K562 (cell line): ENCODE measurements around the gene ORMDL3. TPM values are rescaled to one million over a fixed set of nuclear protein-coding genes. Genes with fewer than 3 reads are reported as not detected.

Source experiments
- ETV6 ChIP-seq, 3 experiments: fragments of 150-350 bp in 1 of 3; sonication (generic) in 1 of 3; formaldehyde crosslinking in 1 of 3; IDR thresholded peaks; 2 replicates each; pipeline versions ENCODE4 v1.6.1 to v1.8.0; 2014 to 2022; ENCODE audit warnings: borderline replicate concordance in 2 of 3, low read depth in 2 of 3, antibody characterized with exemption in 1 of 3, low read length in 1 of 3, mild to moderate bottlenecking in 1 of 3, missing genetic modification reagents in 1 of 3
- FOXA3 ChIP-seq, 2 experiments: fragments of 450-650 bp in 1 of 2; sonication (generic) in 1 of 2; formaldehyde crosslinking; IDR thresholded peaks in 1 of 2; conservative IDR thresholded peaks in 1 of 2; 2 replicates each; pipeline versions ENCODE4 v1.4.0 to v1.8.0; 2020 to 2022; ENCODE audit warnings: mild to moderate bottlenecking in 2 of 2, missing genetic modification reagents in 1 of 2
- FOXK1 ChIP-seq: sonication (generic); formaldehyde crosslinking; IDR thresholded peaks from 2 replicates; pipeline ENCODE4 v1.8.0; 2022; ENCODE audit warnings: missing genetic modification reagents, mild to moderate bottlenecking, borderline replicate concordance
- MYNN ChIP-seq, 2 experiments: sonication (generic); formaldehyde crosslinking in 1 of 2; IDR thresholded peaks; 2 replicates each; pipeline versions ENCODE4 v1.5.0 to v1.6.1; 2016 to 2020; ENCODE audit warnings: antibody characterized with exemption in 1 of 2, missing genetic modification reagents in 1 of 2
- NFRKB ChIP-seq: fragments of 450-650 bp; IDR thresholded peaks from 2 replicates; pipeline ENCODE4 v1.6.1; 2016; ENCODE audit warnings: low read depth
- NFXL1 ChIP-seq: fragments of 450-650 bp; formaldehyde crosslinking; IDR thresholded peaks from 2 replicates; pipeline ENCODE4 v1.4.0; 2021; ENCODE audit warnings: mild to moderate bottlenecking
- SAFB2 ChIP-seq: fragments of 200-400 bp; formaldehyde crosslinking; IDR thresholded peaks from 2 replicates; pipeline ENCODE4 v1.6.1; 2018; ENCODE audit warnings: borderline replicate concordance, low read length, low read depth, moderate library complexity; ENCODE audit not compliant: severe bottlenecking
- SMAD2 ChIP-seq: fragments of 150-350 bp; IDR thresholded peaks from 2 replicates; pipeline ENCODE4 v1.6.1; 2014; ENCODE audit warnings: low read depth, mild to moderate bottlenecking, low read length
- SMARCE1 ChIP-seq: fragments of 450-650 bp; IDR thresholded peaks from 2 replicates; pipeline ENCODE4 v1.7.1; 2016; ENCODE audit warnings: mild to moderate bottlenecking
- YBX1 ChIP-seq: fragments of 450-650 bp; IDR thresholded peaks from 2 replicates; pipeline ENCODE4 v1.7.1; 2016; ENCODE audit warnings: mild to moderate bottlenecking
- ZNF232 ChIP-seq: sonication (generic); formaldehyde crosslinking; IDR thresholded peaks from 2 replicates; pipeline ENCODE4 v1.8.0; 2022; ENCODE audit warnings: mild to moderate bottlenecking, missing genetic modification reagents
- ZNF584 ChIP-seq: fragments of 200-800 bp; sonication (Bioruptor generic); IDR thresholded peaks from 2 replicates; pipeline ENCODE4 v1.6.1; 2016; ENCODE audit warnings: low read depth, mild to moderate bottlenecking, missing genetic modification characterization, missing compliant biosample characterization
- polyA plus RNA-seq, 8 experiments: library from polyadenylated mRNA; depleted of rRNA in 4 of 8; stranded (reverse) in 5 of 8; unstranded in 3 of 8; fragments of >200 nt; fragmentation: Nextera tagmentation in 2 of 8; fragmentation: Illumina TruSeq in 1 of 8; extraction: Ambion mirVana in 2 of 8; extraction: Trizol in 1 of 8; gene quantifications; 2 replicates each; pipeline versions ENCODE4 v1.2.1 to v1.2.3, GENCODE V29; 2011 to 2014; ENCODE audit warnings: inconsistent platforms in 1 of 8, missing spikeins in 1 of 8
- total RNA-seq, 7 experiments: library from RNA; depleted of rRNA in 6 of 7; stranded (reverse); fragments of >200 nt in 6 of 7; fragmentation: Illumina TruSeq in 2 of 7; extraction: Trizol in 2 of 7; gene quantifications; 2 replicates each; pipeline versions ENCODE4 v1.2.1 to v1.2.3, GENCODE V29; 2011 to 2021; ENCODE audit warnings: low replicate concordance in 1 of 7
- TF ChIP-seq, protein P1 (sequence below), 2 experiments: fragments of 200-800 bp in 1 of 2; sonication (Bioruptor generic) in 1 of 2; sonication (generic) in 1 of 2; formaldehyde crosslinking in 1 of 2; IDR thresholded peaks in 1 of 2; conservative IDR thresholded peaks in 1 of 2; 2 replicates each; pipeline versions ENCODE4 v1.5.0 to v1.6.1; 2016 to 2020; ENCODE audit warnings: missing compliant biosample characterization in 1 of 2, missing genetic modification characterization in 1 of 2, missing genetic modification reagents in 1 of 2
- TF ChIP-seq, protein P2 (sequence below): sonication (generic); formaldehyde crosslinking; IDR thresholded peaks from 2 replicates; pipeline ENCODE4 v1.9.0; 2022; ENCODE audit warnings: mild to moderate bottlenecking, missing genetic modification reagents
- TF ChIP-seq, protein P3 (sequence below): fragments of 250-450 bp; sonication (Bioruptor Pico); IDR thresholded peaks from 2 replicates; pipeline ENCODE4 v1.5.0; 2020; ENCODE audit warnings: mild to moderate bottlenecking, borderline replicate concordance
- TF ChIP-seq, protein P4 (sequence below): sonication (generic); formaldehyde crosslinking; IDR thresholded peaks from 2 replicates; pipeline ENCODE4 v1.8.1; 2022; ENCODE audit warnings: missing genetic modification reagents
- TF ChIP-seq, protein P5 (sequence below): IDR thresholded peaks from 3 replicates; pipeline ENCODE4 v1.6.1; 2011; ENCODE audit warnings: borderline replicate concordance, mild to moderate bottlenecking; ENCODE audit not compliant: insufficient read length, insufficient read depth
- TF ChIP-seq, protein P6 (sequence below), 2 experiments: fragments of 450-650 bp; IDR thresholded peaks; 2 replicates each; pipeline ENCODE4 v1.6.1; 2016

Gene ORMDL3
- total and polyA plus RNA-seq, 9 of the 15 experiments (the other 6 are each of a cell fraction or from before 2014, with no cell fraction given): 2.7 to 57.4 (median 27.1) TPM

DNA sequence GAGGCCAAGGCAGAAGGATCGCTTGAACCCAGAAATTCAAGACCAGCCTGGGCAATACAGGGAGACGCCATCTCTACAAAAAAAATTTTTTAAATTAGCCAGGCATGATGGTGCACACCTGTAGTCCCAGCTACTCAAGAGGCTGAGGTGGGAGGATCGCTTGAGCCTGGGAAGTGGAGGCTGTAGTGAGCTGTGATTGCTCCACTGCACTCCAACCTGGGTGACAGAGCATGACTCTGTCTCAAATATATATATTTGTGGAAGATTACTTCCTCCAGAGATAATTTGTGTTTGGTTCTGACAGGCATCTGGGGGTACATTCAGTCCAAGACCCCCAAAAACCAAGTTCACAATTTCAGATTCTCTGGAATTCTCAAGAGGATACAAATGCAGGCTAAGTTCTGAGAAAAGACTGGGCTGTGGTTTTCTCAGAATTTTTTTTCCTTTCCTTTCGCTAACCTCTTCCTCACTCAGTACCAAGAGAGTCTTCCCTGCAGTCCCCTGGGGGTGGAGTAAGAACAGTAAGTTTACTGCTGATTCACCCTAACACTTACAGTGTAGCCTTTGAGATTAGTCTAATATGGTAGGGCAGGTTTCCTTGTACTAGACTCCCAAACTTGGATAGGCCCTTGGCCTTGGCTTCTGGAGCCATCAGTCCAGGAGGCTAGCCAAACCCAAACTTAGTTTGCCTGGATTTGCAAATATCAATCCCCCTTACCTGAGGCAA lies 24.1 kb downstream of the ORMDL3 start (continued):
- TF ChIP-seq, protein P1, sequence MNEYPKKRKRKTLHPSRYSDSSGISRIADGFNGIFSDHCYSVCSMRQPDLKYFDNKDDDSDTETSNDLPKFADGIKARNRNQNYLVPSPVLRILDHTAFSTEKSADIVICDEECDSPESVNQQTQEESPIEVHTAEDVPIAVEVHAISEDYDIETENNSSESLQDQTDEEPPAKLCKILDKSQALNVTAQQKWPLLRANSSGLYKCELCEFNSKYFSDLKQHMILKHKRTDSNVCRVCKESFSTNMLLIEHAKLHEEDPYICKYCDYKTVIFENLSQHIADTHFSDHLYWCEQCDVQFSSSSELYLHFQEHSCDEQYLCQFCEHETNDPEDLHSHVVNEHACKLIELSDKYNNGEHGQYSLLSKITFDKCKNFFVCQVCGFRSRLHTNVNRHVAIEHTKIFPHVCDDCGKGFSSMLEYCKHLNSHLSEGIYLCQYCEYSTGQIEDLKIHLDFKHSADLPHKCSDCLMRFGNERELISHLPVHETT (CRISPR knock-in tag; conservative IDR thresholded peaks at IDR 0.05 in 1 of 2, IDR thresholded peaks at IDR 0.05 in 1 of 2): no peak
- TF ChIP-seq ETV6 (IDR thresholded peaks at IDR 0.05; ENCODE audit: borderline replicate concordance in 1 of 2, low read depth in 2 of 2, low read length in 1 of 2): no peak
- TF ChIP-seq ETV6 (CRISPR knock-in tag; IDR thresholded peaks at IDR 0.05; ENCODE audit: borderline replicate concordance): no peak
- TF ChIP-seq SMARCE1: 0 out of 2 replicates have a peak, but pooled peaks have one; percentile 28
- TF ChIP-seq YBX1: no peak
- TF ChIP-seq SMAD2: no peak
- no peak for TF ChIP-seq ZNF232 (CRISPR knock-in tag)
- TF ChIP-seq, protein P2, sequence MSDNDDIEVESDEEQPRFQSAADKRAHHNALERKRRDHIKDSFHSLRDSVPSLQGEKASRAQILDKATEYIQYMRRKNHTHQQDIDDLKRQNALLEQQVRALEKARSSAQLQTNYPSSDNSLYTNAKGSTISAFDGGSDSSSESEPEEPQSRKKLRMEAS: no peak
- TF ChIP-seq FOXA3 (CRISPR knock-in tag; conservative IDR thresholded peaks at IDR 0.05 in 1 of 2, IDR thresholded peaks at IDR 0.05 in 1 of 2): no peak
- no peak for TF ChIP-seq ZNF584
- TF ChIP-seq, protein P3, sequence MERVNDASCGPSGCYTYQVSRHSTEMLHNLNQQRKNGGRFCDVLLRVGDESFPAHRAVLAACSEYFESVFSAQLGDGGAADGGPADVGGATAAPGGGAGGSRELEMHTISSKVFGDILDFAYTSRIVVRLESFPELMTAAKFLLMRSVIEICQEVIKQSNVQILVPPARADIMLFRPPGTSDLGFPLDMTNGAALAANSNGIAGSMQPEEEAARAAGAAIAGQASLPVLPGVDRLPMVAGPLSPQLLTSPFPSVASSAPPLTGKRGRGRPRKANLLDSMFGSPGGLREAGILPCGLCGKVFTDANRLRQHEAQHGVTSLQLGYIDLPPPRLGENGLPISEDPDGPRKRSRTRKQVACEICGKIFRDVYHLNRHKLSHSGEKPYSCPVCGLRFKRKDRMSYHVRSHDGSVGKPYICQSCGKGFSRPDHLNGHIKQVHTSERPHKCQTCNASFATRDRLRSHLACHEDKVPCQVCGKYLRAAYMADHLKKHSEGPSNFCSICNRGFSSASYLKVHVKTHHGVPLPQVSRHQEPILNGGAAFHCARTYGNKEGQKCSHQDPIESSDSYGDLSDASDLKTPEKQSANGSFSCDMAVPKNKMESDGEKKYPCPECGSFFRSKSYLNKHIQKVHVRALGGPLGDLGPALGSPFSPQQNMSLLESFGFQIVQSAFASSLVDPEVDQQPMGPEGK (CRISPR knock-in tag): no peak
- TF ChIP-seq NFXL1 (CRISPR knock-in tag): no peak
- no peak for TF ChIP-seq FOXK1 (CRISPR knock-in tag)
- TF ChIP-seq SAFB2: no peak
- no peak for TF ChIP-seq NFRKB
- TF ChIP-seq, protein P4, sequence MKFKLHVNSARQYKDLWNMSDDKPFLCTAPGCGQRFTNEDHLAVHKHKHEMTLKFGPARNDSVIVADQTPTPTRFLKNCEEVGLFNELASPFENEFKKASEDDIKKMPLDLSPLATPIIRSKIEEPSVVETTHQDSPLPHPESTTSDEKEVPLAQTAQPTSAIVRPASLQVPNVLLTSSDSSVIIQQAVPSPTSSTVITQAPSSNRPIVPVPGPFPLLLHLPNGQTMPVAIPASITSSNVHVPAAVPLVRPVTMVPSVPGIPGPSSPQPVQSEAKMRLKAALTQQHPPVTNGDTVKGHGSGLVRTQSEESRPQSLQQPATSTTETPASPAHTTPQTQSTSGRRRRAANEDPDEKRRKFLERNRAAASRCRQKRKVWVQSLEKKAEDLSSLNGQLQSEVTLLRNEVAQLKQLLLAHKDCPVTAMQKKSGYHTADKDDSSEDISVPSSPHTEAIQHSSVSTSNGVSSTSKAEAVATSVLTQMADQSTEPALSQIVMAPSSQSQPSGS: no peak
- TF ChIP-seq, protein P5, sequence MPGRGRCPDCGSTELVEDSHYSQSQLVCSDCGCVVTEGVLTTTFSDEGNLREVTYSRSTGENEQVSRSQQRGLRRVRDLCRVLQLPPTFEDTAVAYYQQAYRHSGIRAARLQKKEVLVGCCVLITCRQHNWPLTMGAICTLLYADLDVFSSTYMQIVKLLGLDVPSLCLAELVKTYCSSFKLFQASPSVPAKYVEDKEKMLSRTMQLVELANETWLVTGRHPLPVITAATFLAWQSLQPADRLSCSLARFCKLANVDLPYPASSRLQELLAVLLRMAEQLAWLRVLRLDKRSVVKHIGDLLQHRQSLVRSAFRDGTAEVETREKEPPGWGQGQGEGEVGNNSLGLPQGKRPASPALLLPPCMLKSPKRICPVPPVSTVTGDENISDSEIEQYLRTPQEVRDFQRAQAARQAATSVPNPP: no peak
- TF ChIP-seq, protein P6, sequence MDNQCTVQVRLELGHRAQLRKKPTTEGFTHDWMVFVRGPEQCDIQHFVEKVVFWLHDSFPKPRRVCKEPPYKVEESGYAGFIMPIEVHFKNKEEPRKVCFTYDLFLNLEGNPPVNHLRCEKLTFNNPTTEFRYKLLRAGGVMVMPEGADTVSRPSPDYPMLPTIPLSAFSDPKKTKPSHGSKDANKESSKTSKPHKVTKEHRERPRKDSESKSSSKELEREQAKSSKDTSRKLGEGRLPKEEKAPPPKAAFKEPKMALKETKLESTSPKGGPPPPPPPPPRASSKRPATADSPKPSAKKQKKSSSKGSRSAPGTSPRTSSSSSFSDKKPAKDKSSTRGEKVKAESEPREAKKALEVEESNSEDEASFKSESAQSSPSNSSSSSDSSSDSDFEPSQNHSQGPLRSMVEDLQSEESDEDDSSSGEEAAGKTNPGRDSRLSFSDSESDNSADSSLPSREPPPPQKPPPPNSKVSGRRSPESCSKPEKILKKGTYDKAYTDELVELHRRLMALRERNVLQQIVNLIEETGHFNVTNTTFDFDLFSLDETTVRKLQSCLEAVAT (IDR thresholded peaks at IDR 0.05): peak in 1 of 2 experiments; percentile 31; a peak in 1 of 4 replicates
- TF ChIP-seq MYNN (IDR thresholded peaks at IDR 0.05): no peak
- TF ChIP-seq MYNN (CRISPR knock-in tag; IDR thresholded peaks at IDR 0.05): no peak
